Measurements from ENCODE around the gene DGKD. TPM values are rescaled to one million over a fixed set of nuclear protein-coding genes. Genes with fewer than 3 reads are reported as not detected.

DGKD gene
- total RNA-seq, 1 experiment from 2014 or later, result 52.0 TPM

DNA sequence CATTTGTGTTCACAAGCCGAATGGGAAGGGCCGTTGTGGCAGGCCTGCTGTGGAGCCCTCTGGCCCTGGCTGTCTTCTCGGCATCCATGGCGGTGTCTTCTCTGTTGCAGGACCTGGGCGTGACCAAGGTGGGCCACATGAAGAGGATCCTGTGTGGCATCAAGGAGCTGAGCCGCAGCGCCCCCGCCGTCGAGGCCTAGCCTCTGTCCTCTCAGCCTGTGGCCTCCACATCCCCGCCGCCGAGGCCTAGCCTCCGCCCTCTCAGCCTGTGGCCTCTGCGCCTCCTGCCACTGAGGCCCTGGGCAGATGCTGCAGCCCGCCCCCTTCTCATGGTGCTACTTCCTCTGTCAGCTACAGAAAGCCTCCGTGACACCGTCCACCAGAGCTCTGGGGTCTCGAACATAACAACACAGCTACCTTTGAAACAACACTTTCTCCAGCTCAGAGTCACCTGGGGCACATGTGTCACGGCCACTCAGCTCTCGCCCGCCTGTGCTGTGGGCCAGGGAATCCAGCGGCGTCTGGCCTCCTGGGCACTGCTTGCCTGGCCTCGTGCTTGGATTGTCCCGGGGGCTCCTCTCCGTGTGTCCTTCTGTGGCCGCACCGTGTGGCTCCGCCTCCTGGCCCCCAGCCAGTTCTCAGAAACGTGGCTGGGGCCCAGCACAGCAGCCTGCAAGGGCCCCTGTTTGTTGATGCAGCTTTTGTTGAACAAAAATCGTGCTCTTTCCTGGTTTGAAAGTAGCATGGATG, 115.1 kb downstream of the DGKD start:
- CTCF ChIA-PET, result no interaction called here

More for the DNA sequence above, 115.1 kb downstream of the DGKD start:
- no peak overlapping the region for H2AFZ ChIP-seq (ENCODE audit: low read depth, low read length, poor library complexity, severe bottlenecking)
- intact Hi-C loops (cut with micrococcal nuclease), result no loop called here
- H3K4me3 ChIP-seq (replicated peaks in 1 of 2; ENCODE audit: low read depth in 1 of 2, low read length in 2 of 2), result no peak overlapping the region
- peaks cover 10 to 21% of the 10 kb centered on the region in 2 experiments for H3K36me3 ChIP-seq (ENCODE audit: control insufficient read depth in 1 of 2, insufficient read depth in 2 of 2, low read length in 2 of 2)
- H4K20me1 ChIP-seq (ENCODE audit: insufficient read depth), result no peaks in the 10 kb centered on the region
- no TSS peak for BruUV-seq (replicated peaks)
- no peak overlapping the region for H3K4me2 ChIP-seq (ENCODE audit: low read length)
- H3K9ac ChIP-seq (ENCODE audit: low read length), result no peak overlapping the region
- ChIA-PET RAD21 (ENCODE audit: low non-redundant PET in 1 of 2, low total read pairs in 2 of 2, uncharacterized antibody in 2 of 2, unreplicated experiment in 2 of 2) (no interaction called here), POLR2A (interaction anchor here (1.0 kb wide), 1 partner anchor 122 kb away, joined by 3 read pairs; no protein-coding TSS in a partner anchor)
- no peaks in the 10 kb centered on the region for H3K79me2 ChIP-seq (ENCODE audit: insufficient read depth, low read length)
- H3K27me3 ChIP-seq (ENCODE audit: insufficient read depth, low read length), result no peaks in the 10 kb centered on the region
- no peak for DNase-seq (ENCODE audit: low read depth, low spot score)
- H3K9me2 ChIP-seq (ENCODE audit: insufficient read depth), result no peaks in the 10 kb centered on the region
- no peaks in the 10 kb centered on the region for H3K4me1 ChIP-seq (ENCODE audit: control insufficient read depth in 1 of 2, insufficient read depth in 2 of 2, low read length in 2 of 2)
- no peak for ATAC-seq
- no peak overlapping the region for H3K27ac ChIP-seq (ENCODE audit: low read depth, low read length)
- TF ChIP-seq, protein P1, sequence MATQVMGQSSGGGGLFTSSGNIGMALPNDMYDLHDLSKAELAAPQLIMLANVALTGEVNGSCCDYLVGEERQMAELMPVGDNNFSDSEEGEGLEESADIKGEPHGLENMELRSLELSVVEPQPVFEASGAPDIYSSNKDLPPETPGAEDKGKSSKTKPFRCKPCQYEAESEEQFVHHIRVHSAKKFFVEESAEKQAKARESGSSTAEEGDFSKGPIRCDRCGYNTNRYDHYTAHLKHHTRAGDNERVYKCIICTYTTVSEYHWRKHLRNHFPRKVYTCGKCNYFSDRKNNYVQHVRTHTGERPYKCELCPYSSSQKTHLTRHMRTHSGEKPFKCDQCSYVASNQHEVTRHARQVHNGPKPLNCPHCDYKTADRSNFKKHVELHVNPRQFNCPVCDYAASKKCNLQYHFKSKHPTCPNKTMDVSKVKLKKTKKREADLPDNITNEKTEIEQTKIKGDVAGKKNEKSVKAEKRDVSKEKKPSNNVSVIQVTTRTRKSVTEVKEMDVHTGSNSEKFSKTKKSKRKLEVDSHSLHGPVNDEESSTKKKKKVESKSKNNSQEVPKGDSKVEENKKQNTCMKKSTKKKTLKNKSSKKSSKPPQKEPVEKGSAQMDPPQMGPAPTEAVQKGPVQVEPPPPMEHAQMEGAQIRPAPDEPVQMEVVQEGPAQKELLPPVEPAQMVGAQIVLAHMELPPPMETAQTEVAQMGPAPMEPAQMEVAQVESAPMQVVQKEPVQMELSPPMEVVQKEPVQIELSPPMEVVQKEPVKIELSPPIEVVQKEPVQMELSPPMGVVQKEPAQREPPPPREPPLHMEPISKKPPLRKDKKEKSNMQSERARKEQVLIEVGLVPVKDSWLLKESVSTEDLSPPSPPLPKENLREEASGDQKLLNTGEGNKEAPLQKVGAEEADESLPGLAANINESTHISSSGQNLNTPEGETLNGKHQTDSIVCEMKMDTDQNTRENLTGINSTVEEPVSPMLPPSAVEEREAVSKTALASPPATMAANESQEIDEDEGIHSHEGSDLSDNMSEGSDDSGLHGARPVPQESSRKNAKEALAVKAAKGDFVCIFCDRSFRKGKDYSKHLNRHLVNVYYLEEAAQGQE (IDR thresholded peaks at IDR 0.05; ENCODE audit: low read depth), result no peak
- TF ChIP-seq TCF7L2 (IDR thresholded peaks at IDR 0.05; ENCODE audit: borderline replicate concordance, extremely low read depth, insufficient read depth, insufficient read length), result no peak
- no peak for TF ChIP-seq CBX3 (IDR thresholded peaks at IDR 0.05; ENCODE audit: low read depth)
- TF ChIP-seq POLR2AphosphoS5 (IDR thresholded peaks at IDR 0.05; ENCODE audit: low read depth, low read length), result no peak
- TF ChIP-seq SRF (IDR thresholded peaks at IDR 0.05; ENCODE audit: low read depth), result no peak
- H3K9me3 ChIP-seq (ENCODE audit: control insufficient read depth in 1 of 2, insufficient read depth in 1 of 2, low read depth in 1 of 2, low read length in 2 of 2), result no peaks in the 10 kb centered on the region
